CD14-positive monocyte (primary cell): ENCODE results near the gene FCN2. TPM values are rescaled to one million over a fixed set of nuclear protein-coding genes. Genes with fewer than 3 reads are reported as not detected.

Source experiments
- DNase-seq, 3 donors: peaks; one replicate each; pipeline ENCODE4 v3.0.0-alpha.2; 2011 to 2022
- H2AFZ ChIP-seq: 2 replicates; pipeline ENCODE4 v1.6.0; 2012; ENCODE audit warnings: mild to moderate bottlenecking, low read depth, low read length, inconsistent platforms; ENCODE audit not compliant: insufficient read depth, poor library complexity, severe bottlenecking
- H3K27ac ChIP-seq, 2 donors: 1 replicate in 1 of 2; 2 replicates in 1 of 2; pipeline ENCODE4 v1.5.1; 2012 to 2013; ENCODE audit warnings: low read length in 2 of 2, control low read depth in 1 of 2, inconsistent platforms in 1 of 2, low read depth in 1 of 2, mild to moderate bottlenecking in 1 of 2
- H3K27me3 ChIP-seq, 2 donors: one replicate each; pipeline versions ENCODE4 v1.6.0 to v1.6.1; 2011 to 2013; ENCODE audit warnings: low read length in 2 of 2; ENCODE audit not compliant: control insufficient read depth in 2 of 2, insufficient read depth in 2 of 2
- H3K36me3 ChIP-seq, 2 donors: replicated peaks in 1 of 2; 1 replicate in 1 of 2; 2 replicates in 1 of 2; pipeline versions ENCODE4 v1.5.1 to v1.6.1; 2012 to 2013; ENCODE audit warnings: low read length in 2 of 2, control low read depth in 1 of 2, inconsistent platforms in 1 of 2, mild to moderate bottlenecking in 1 of 2; ENCODE audit not compliant: insufficient read depth in 2 of 2, control insufficient read depth in 1 of 2
- H3K4me1 ChIP-seq, 2 donors: 1 replicate in 1 of 2; 2 replicates in 1 of 2; pipeline versions ENCODE4 v1.5.1 to v1.6.1; 2012 to 2013; ENCODE audit warnings: low read length in 2 of 2, control low read depth in 1 of 2, inconsistent platforms in 1 of 2, mild to moderate bottlenecking in 1 of 2, moderate library complexity in 1 of 2; ENCODE audit not compliant: insufficient read depth in 2 of 2, control insufficient read depth in 1 of 2
- H3K4me2 ChIP-seq: replicated peaks from 2 replicates; pipeline ENCODE3; 2012; ENCODE audit warnings: low read length, moderate library complexity, mild to moderate bottlenecking; ENCODE audit not compliant: poor library complexity, severe bottlenecking; ENCODE audit errors: extremely low read depth
- H3K4me3 ChIP-seq, 3 experiments: fragments of 200-600 bp in 1 of 3; sonication (generic) in 1 of 3; replicated peaks in 1 of 3; 1 replicate in 2 of 3; 2 replicates in 1 of 3; pipeline ENCODE4 v1.5.1; 2011 to 2013; ENCODE audit warnings: low read length in 3 of 3, mild to moderate bottlenecking in 3 of 3, control low read depth in 2 of 3, low read depth in 2 of 3, inconsistent platforms in 1 of 3, moderate library complexity in 1 of 3
- H3K79me2 ChIP-seq: 2 replicates; pipeline ENCODE4 v1.6.0; 2012; ENCODE audit warnings: mild to moderate bottlenecking, control low read depth, inconsistent platforms, low read length, moderate library complexity; ENCODE audit not compliant: insufficient read depth
- H3K9ac ChIP-seq: 2 replicates; pipeline ENCODE4 v1.6.0; 2017; ENCODE audit warnings: low read length, mild to moderate bottlenecking; ENCODE audit not compliant: insufficient read depth, poor library complexity, severe bottlenecking
- H3K9me3 ChIP-seq, 2 donors: replicated peaks in 1 of 2; 1 replicate in 1 of 2; 2 replicates in 1 of 2; pipeline versions ENCODE4 v1.5.1 to v1.6.1; 2012 to 2013; ENCODE audit warnings: low read length in 2 of 2, control low read depth in 1 of 2; ENCODE audit not compliant: control insufficient read depth in 1 of 2, insufficient read depth in 1 of 2
- H4K20me1 ChIP-seq: 2 replicates; pipeline ENCODE4 v1.6.0; 2012; ENCODE audit warnings: mild to moderate bottlenecking, low read length, control low read depth, moderate library complexity; ENCODE audit not compliant: insufficient read depth
- H3K27ac Mint-ChIP-seq, 7 donors: one replicate each; pipeline ENCODE4 v1.8.0; 2020; ENCODE audit warnings: mild to moderate bottlenecking in 7 of 7, mixed read lengths in 7 of 7, moderate library complexity in 6 of 7, inconsistent platforms in 2 of 7
- H3K27me3 Mint-ChIP-seq, 3 donors: one replicate each; pipeline ENCODE4 v1.8.0; 2021 to 2022; ENCODE audit warnings: low read depth in 3 of 3, mild to moderate bottlenecking in 3 of 3, mixed read lengths in 3 of 3, moderate library complexity in 3 of 3, inconsistent platforms in 1 of 3
- H3K36me3 Mint-ChIP-seq, 2 donors: one replicate each; pipeline ENCODE4 v1.8.0; 2020; ENCODE audit warnings: mixed read lengths in 2 of 2, inconsistent platforms in 1 of 2, mild to moderate bottlenecking in 1 of 2
- H3K4me1 Mint-ChIP-seq: one replicate; pipeline ENCODE4 v1.8.0; 2020; ENCODE audit warnings: mild to moderate bottlenecking, mixed read lengths
- H3K4me3 Mint-ChIP-seq, 2 donors: one replicate each; pipeline ENCODE4 v1.8.0; 2020; ENCODE audit warnings: mild to moderate bottlenecking in 2 of 2, mixed read lengths in 2 of 2, moderate library complexity in 1 of 2
- H3K9me3 Mint-ChIP-seq, 7 donors: one replicate each; pipeline ENCODE4 v1.8.0; 2020 to 2022; ENCODE audit warnings: mixed read lengths in 7 of 7, mild to moderate bottlenecking in 6 of 7, moderate library complexity in 6 of 7, inconsistent platforms in 2 of 7
- WGBS: methylation state at CpG from one replicate; pipeline ENCODE4 v1.1.5; 2013; ENCODE audit warnings: missing lambda C conversion rate; ENCODE audit not compliant: insufficient coverage; 5-methylcytosine and 5-hydroxymethylcytosine counted together
- intact Hi-C, 2 donors: fragments of 100-400 bp; cut with micrococcal nuclease; formaldehyde crosslinking; loops; one replicate each; pipeline versions ENCODE4 v1.15.0 to v1.15.1; 2023
- polyA plus RNA-seq, 3 donors: library from polyadenylated mRNA; depleted of rRNA in 1 of 3; unstranded in 2 of 3; stranded (reverse) in 1 of 3; fragments of 300-500 nt in 2 of 3; fragments of >200 nt in 1 of 3; fragmentation: Illumina TruSeq in 2 of 3; gene quantifications; 1 replicate in 2 of 3; 2 replicates in 1 of 3; pipeline ENCODE4 v1.2.3, GENCODE V29; 2012 to 2021
- TF ChIP-seq, protein P1 (sequence below): fragments of 200-600 bp; IDR thresholded peaks from one replicate; pipeline ENCODE4 v1.8.0; 2022; ENCODE audit warnings: antibody characterized with exemption, mild to moderate bottlenecking

The FCN2 gene
- polyA plus RNA-seq, 3 donors = not detected

GRCh38 chr9:134852906-134853654 is 27.5 kb upstream of the FCN2 start:
- no peak overlapping the region for H2AFZ ChIP-seq
- H3K9ac ChIP-seq = no peak overlapping the region
- H3K36me3 ChIP-seq = no peaks in the 10 kb centered on the region
- H4K20me1 ChIP-seq = no peaks in the 10 kb centered on the region
- H3K27ac ChIP-seq = no peak overlapping the region
- Mint-ChIP-seq H3K4me3 (no peak overlapping the region), H3K9me3 (peaks cover 3 to 30% (median 22%) of the 10 kb centered on the region in 7 donors), H3K36me3 (no peaks in the 10 kb centered on the region), H3K4me1 (no peaks in the 10 kb centered on the region), H3K27ac (no peak overlapping the region), H3K27me3 (peaks cover 3 to 9% (median 7%) of the 10 kb centered on the region in 3 donors)
- intact Hi-C loops = no loop called here
- 93% methylated on average over 5 of the region's 6 CpGs for whole genome bisulfite sequencing
- no peaks in the 10 kb centered on the region for H3K79me2 ChIP-seq
- no peak overlapping the region for H3K4me2 ChIP-seq
- DNase-seq = no peak
- H3K27me3 ChIP-seq = no peaks in the 10 kb centered on the region
- no peaks in the 10 kb centered on the region for H3K4me1 ChIP-seq
- TF ChIP-seq, protein P1, sequence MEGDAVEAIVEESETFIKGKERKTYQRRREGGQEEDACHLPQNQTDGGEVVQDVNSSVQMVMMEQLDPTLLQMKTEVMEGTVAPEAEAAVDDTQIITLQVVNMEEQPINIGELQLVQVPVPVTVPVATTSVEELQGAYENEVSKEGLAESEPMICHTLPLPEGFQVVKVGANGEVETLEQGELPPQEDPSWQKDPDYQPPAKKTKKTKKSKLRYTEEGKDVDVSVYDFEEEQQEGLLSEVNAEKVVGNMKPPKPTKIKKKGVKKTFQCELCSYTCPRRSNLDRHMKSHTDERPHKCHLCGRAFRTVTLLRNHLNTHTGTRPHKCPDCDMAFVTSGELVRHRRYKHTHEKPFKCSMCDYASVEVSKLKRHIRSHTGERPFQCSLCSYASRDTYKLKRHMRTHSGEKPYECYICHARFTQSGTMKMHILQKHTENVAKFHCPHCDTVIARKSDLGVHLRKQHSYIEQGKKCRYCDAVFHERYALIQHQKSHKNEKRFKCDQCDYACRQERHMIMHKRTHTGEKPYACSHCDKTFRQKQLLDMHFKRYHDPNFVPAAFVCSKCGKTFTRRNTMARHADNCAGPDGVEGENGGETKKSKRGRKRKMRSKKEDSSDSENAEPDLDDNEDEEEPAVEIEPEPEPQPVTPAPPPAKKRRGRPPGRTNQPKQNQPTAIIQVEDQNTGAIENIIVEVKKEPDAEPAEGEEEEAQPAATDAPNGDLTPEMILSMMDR = no peak
- H3K4me3 ChIP-seq = no peak overlapping the region
- peaks cover 11 to 26% of the 10 kb centered on the region in 2 donors for H3K9me3 ChIP-seq

GRCh38 chr9:134853893-134854292 is 26.7 kb upstream of the FCN2 start:
- peak overlapping the region in 1 of 7 donors; percentile 64 for H3K27ac Mint-ChIP-seq
- Histone ChIP-seq H3K9me3 (peaks cover 11 to 18% of the 10 kb centered on the region in 2 donors), H3K36me3 (no peaks in the 10 kb centered on the region), H3K4me1 (no peaks in the 10 kb centered on the region), H3K4me3 (no peak overlapping the region), H4K20me1 (no peaks in the 10 kb centered on the region), H3K9ac (no peak overlapping the region), H3K4me2 (no peak overlapping the region), H2AFZ (no peak overlapping the region), H3K79me2 (no peaks in the 10 kb centered on the region), H3K27me3 (no peaks in the 10 kb centered on the region), H3K27ac (no peak overlapping the region)
- intact Hi-C loops = no loop called here
- TF ChIP-seq, protein P1 = no peak
- H3K36me3 Mint-ChIP-seq = no peaks in the 10 kb centered on the region
- DNase-seq = no peak
- H3K9me3 Mint-ChIP-seq = peaks cover 3 to 24% (median 19%) of the 10 kb centered on the region in 7 donors
- WGBS = 93% methylated on average over 4 of the region's 6 CpGs
- H3K4me1 Mint-ChIP-seq = no peaks in the 10 kb centered on the region
- peaks cover 7 to 10% (median 10%) of the 10 kb centered on the region in 3 donors for H3K27me3 Mint-ChIP-seq
- H3K4me3 Mint-ChIP-seq = no peak overlapping the region
